Measurements from ENCODE around the gene MYO1B. TPM values are rescaled to one million over a fixed set of nuclear protein-coding genes. Genes with fewer than 3 reads are reported as not detected.

MYO1B gene
- total RNA-seq, 5 donors from 2014 or later (not counting 1 experiment from before 2014, with no cell fraction given): 0.39 to 1.3 (median 0.73) TPM

- Histone ChIP-seq H3K27ac (ENCODE audit: low read length) (no peak overlapping the region), H3K9me3 (no peaks in the 10 kb centered on the region), H3K36me3 (ENCODE audit: control insufficient read depth in 2 of 2, extremely low read depth in 1 of 2, insufficient read depth in 1 of 2, low read length in 1 of 2) (no peaks in the 10 kb centered on the region), H3K27me3 (replicated peaks in 1 of 2; ENCODE audit: control insufficient read depth in 2 of 2, extremely low read depth in 1 of 2, insufficient read depth in 2 of 2, low read length in 1 of 2) (no peaks in the 10 kb centered on the region), H3K4me3 (ENCODE audit: control insufficient read depth in 1 of 2, extremely low read depth in 1 of 2, low read length in 1 of 2) (no peak overlapping the region), H3K4me1 (ENCODE audit: control insufficient read depth in 1 of 2, extremely low read depth in 1 of 2, insufficient read depth in 2 of 2, low read length in 2 of 2) (no peaks in the 10 kb centered on the region)
- WGBS (ENCODE audit: insufficient coverage): no CpG with 5 or more reads among the region's 1 CpG
- Mint-ChIP-seq H3K9me3 (no peaks in the 10 kb centered on the region), H3K27me3 (peaks cover 5 to 7% of the 10 kb centered on the region in 2 donors), H3K4me1 (no peaks in the 10 kb centered on the region), H3K36me3 (no peaks in the 10 kb centered on the region), H3K4me3 (no peak overlapping the region), H3K27ac (no peak overlapping the region)
- CTCF ChIA-PET: interaction anchor here in 1 of 2 donors (0.6 kb wide), 2 partner anchors 12 to 216 kb away, joined by 3 to 5 read pairs; no protein-coding TSS in a partner anchor
- POLR2A ChIA-PET: interaction anchor here in 1 of 2 donors (0.7 kb wide), 1 partner anchor 12 kb away, joined by 3 read pairs; no protein-coding TSS in a partner anchor
- ATAC-seq (replicated peaks in 1 of 4) (no peak), DNase-seq (no peak)
Observed at GRCh38 chr2:191299866-191300265, 54.7 kb downstream of the MYO1B start.

GRCh38 chr2:191301971-191302370, 56.8 kb downstream of the MYO1B start:
- POLR2A ChIA-PET: no interaction called here
- H3K27me3 Mint-ChIP-seq: peaks cover 5 to 10% of the 10 kb centered on the region in 2 donors
- H3K36me3 Mint-ChIP-seq: no peaks in the 10 kb centered on the region
- H3K4me1 Mint-ChIP-seq: peaks cover 0 to 3% (median 0%) of the 10 kb centered on the region in 3 donors
- H3K4me1 ChIP-seq (ENCODE audit: control insufficient read depth in 1 of 2, extremely low read depth in 1 of 2, insufficient read depth in 2 of 2, low read length in 2 of 2): no peaks in the 10 kb centered on the region
- no peaks in the 10 kb centered on the region for H3K27me3 ChIP-seq (replicated peaks in 1 of 2; ENCODE audit: control insufficient read depth in 2 of 2, extremely low read depth in 1 of 2, insufficient read depth in 2 of 2, low read length in 1 of 2)
- CTCF ChIA-PET: interaction anchor here (0.8 to 2.2 kb wide), 10 partner anchors 46 to 250 kb away, joined by 3 to 13 read pairs (median 4); no protein-coding TSS in a partner anchor
- no peak overlapping the region for H3K27ac ChIP-seq (ENCODE audit: low read length)
- no peak overlapping the region for H3K4me3 Mint-ChIP-seq
- H3K4me3 ChIP-seq (ENCODE audit: control insufficient read depth in 1 of 2, extremely low read depth in 1 of 2, low read length in 1 of 2): no peak overlapping the region
- H3K27ac Mint-ChIP-seq: no peak overlapping the region
- WGBS (ENCODE audit: insufficient coverage): 100% methylated on average over 1 of the region's 3 CpGs
- DNase-seq: no peak
- no peaks in the 10 kb centered on the region for H3K36me3 ChIP-seq (ENCODE audit: control insufficient read depth in 2 of 2, extremely low read depth in 1 of 2, insufficient read depth in 1 of 2, low read length in 1 of 2)
- H3K9me3 Mint-ChIP-seq: no peaks in the 10 kb centered on the region
- no peak for ATAC-seq (replicated peaks in 1 of 4)
- H3K9me3 ChIP-seq: no peaks in the 10 kb centered on the region

GRCh38 chr2:191302459-191303139, 57.4 kb downstream of the MYO1B start:
- Histone ChIP-seq H3K27ac (ENCODE audit: low read length) (no peak overlapping the region), H3K36me3 (ENCODE audit: control insufficient read depth in 2 of 2, extremely low read depth in 1 of 2, insufficient read depth in 1 of 2, low read length in 1 of 2) (no peaks in the 10 kb centered on the region), H3K4me1 (ENCODE audit: control insufficient read depth in 1 of 2, extremely low read depth in 1 of 2, insufficient read depth in 2 of 2, low read length in 2 of 2) (no peaks in the 10 kb centered on the region), H3K27me3 (replicated peaks in 1 of 2; ENCODE audit: control insufficient read depth in 2 of 2, extremely low read depth in 1 of 2, insufficient read depth in 2 of 2, low read length in 1 of 2) (no peaks in the 10 kb centered on the region), H3K9me3 (no peaks in the 10 kb centered on the region), H3K4me3 (ENCODE audit: control insufficient read depth in 1 of 2, extremely low read depth in 1 of 2, low read length in 1 of 2) (no peak overlapping the region)
- Mint-ChIP-seq H3K4me3 (no peak overlapping the region), H3K4me1 (peaks cover 0 to 3% (median 0%) of the 10 kb centered on the region in 3 donors), H3K9me3 (no peaks in the 10 kb centered on the region), H3K27me3 (peaks cover 5 to 10% of the 10 kb centered on the region in 2 donors), H3K27ac (no peak overlapping the region), H3K36me3 (no peaks in the 10 kb centered on the region)
- POLR2A ChIA-PET: interaction anchor here in 1 of 2 donors (0.6 kb wide), 1 partner anchor 12 kb away, joined by 3 read pairs; no protein-coding TSS in a partner anchor
- CTCF ChIA-PET: interaction anchor here (0.6 to 2.2 kb wide), 13 partner anchors 26 to 250 kb away, joined by 3 to 13 read pairs (median 3); no protein-coding TSS in a partner anchor
- peak in 20 of 35 experiments; percentile 2 to 50 (median 11) for DNase-seq
- 30% methylated on average over 1 of the region's 3 CpGs for WGBS (ENCODE audit: insufficient coverage)
- ATAC-seq (replicated peaks in 1 of 4): peak in 3 of 4 experiments; percentile 37 to 43 (median 42)

GRCh38 chr2:191303140-191304005, 58.2 kb downstream of the MYO1B start:
- no peak overlapping the region for H3K4me3 ChIP-seq (ENCODE audit: control insufficient read depth in 1 of 2, extremely low read depth in 1 of 2, low read length in 1 of 2)
- peaks cover 5 to 10% of the 10 kb centered on the region in 2 donors for H3K27me3 Mint-ChIP-seq
- H3K4me3 Mint-ChIP-seq: no peak overlapping the region
- no peaks in the 10 kb centered on the region for H3K36me3 Mint-ChIP-seq
- no peak overlapping the region for H3K27ac ChIP-seq (ENCODE audit: low read length)
- no peak for ATAC-seq (replicated peaks in 1 of 4)
- peaks cover 0 to 3% (median 0%) of the 10 kb centered on the region in 3 donors for H3K4me1 Mint-ChIP-seq
- no peak for DNase-seq
- WGBS (ENCODE audit: insufficient coverage): 86% methylated on average over 1 of the region's 5 CpGs
- H3K36me3 ChIP-seq (ENCODE audit: control insufficient read depth in 2 of 2, extremely low read depth in 1 of 2, insufficient read depth in 1 of 2, low read length in 1 of 2): no peaks in the 10 kb centered on the region
- no peaks in the 10 kb centered on the region for H3K4me1 ChIP-seq (ENCODE audit: control insufficient read depth in 1 of 2, extremely low read depth in 1 of 2, insufficient read depth in 2 of 2, low read length in 2 of 2)
- no peaks in the 10 kb centered on the region for H3K9me3 ChIP-seq
- no peaks in the 10 kb centered on the region for H3K9me3 Mint-ChIP-seq
- ChIA-PET POLR2A (no interaction called here), CTCF (interaction anchor here (0.6 to 2.2 kb wide), 11 partner anchors 13 to 251 kb away, joined by 3 to 13 read pairs (median 4); no protein-coding TSS in a partner anchor)
- H3K27me3 ChIP-seq (replicated peaks in 1 of 2; ENCODE audit: control insufficient read depth in 2 of 2, extremely low read depth in 1 of 2, insufficient read depth in 2 of 2, low read length in 1 of 2): no peaks in the 10 kb centered on the region
- no peak overlapping the region for H3K27ac Mint-ChIP-seq

GRCh38 chr2:191304939-191305875, 60.0 kb downstream of the MYO1B start:
- H3K4me1 Mint-ChIP-seq: peaks cover 0 to 3% (median 0%) of the 10 kb centered on the region in 3 donors
- H3K36me3 Mint-ChIP-seq: no peaks in the 10 kb centered on the region
- H3K4me3 ChIP-seq (ENCODE audit: control insufficient read depth in 1 of 2, extremely low read depth in 1 of 2, low read length in 1 of 2): no peak overlapping the region
- ChIA-PET CTCF (interaction anchor here in 1 of 2 donors (1.5 kb wide), 1 partner anchor 141 kb away, joined by 5 read pairs; no protein-coding TSS in a partner anchor), POLR2A (no interaction called here)
- no peaks in the 10 kb centered on the region for H3K9me3 ChIP-seq
- ATAC-seq (replicated peaks in 1 of 4): no peak
- H3K27ac Mint-ChIP-seq: no peak overlapping the region
- H3K36me3 ChIP-seq (ENCODE audit: control insufficient read depth in 2 of 2, extremely low read depth in 1 of 2, insufficient read depth in 1 of 2, low read length in 1 of 2): no peaks in the 10 kb centered on the region
- no peaks in the 10 kb centered on the region for H3K9me3 Mint-ChIP-seq
- H3K4me3 Mint-ChIP-seq: no peak overlapping the region
- no peak overlapping the region for H3K27ac ChIP-seq (ENCODE audit: low read length)
- H3K4me1 ChIP-seq (ENCODE audit: control insufficient read depth in 1 of 2, extremely low read depth in 1 of 2, insufficient read depth in 2 of 2, low read length in 2 of 2): no peaks in the 10 kb centered on the region
- H3K27me3 ChIP-seq (replicated peaks in 1 of 2; ENCODE audit: control insufficient read depth in 2 of 2, extremely low read depth in 1 of 2, insufficient read depth in 2 of 2, low read length in 1 of 2): peaks cover 0 to 3% of the 10 kb centered on the region in 2 experiments
- H3K27me3 Mint-ChIP-seq: peaks cover 5 to 10% of the 10 kb centered on the region in 2 donors
- WGBS (ENCODE audit: insufficient coverage): 89% methylated on average over 8 of the region's 8 CpGs
- DNase-seq: no peak
